Measurements from ENCODE around the gene CNTROB.

Gene CNTROB, protein sequence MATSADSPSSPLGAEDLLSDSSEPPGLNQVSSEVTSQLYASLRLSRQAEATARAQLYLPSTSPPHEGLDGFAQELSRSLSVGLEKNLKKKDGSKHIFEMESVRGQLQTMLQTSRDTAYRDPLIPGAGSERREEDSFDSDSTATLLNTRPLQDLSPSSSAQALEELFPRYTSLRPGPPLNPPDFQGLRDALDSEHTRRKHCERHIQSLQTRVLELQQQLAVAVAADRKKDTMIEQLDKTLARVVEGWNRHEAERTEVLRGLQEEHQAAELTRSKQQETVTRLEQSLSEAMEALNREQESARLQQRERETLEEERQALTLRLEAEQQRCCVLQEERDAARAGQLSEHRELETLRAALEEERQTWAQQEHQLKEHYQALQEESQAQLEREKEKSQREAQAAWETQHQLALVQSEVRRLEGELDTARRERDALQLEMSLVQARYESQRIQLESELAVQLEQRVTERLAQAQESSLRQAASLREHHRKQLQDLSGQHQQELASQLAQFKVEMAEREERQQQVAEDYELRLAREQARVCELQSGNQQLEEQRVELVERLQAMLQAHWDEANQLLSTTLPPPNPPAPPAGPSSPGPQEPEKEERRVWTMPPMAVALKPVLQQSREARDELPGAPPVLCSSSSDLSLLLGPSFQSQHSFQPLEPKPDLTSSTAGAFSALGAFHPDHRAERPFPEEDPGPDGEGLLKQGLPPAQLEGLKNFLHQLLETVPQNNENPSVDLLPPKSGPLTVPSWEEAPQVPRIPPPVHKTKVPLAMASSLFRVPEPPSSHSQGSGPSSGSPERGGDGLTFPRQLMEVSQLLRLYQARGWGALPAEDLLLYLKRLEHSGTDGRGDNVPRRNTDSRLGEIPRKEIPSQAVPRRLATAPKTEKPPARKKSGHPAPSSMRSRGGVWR

DNA sequence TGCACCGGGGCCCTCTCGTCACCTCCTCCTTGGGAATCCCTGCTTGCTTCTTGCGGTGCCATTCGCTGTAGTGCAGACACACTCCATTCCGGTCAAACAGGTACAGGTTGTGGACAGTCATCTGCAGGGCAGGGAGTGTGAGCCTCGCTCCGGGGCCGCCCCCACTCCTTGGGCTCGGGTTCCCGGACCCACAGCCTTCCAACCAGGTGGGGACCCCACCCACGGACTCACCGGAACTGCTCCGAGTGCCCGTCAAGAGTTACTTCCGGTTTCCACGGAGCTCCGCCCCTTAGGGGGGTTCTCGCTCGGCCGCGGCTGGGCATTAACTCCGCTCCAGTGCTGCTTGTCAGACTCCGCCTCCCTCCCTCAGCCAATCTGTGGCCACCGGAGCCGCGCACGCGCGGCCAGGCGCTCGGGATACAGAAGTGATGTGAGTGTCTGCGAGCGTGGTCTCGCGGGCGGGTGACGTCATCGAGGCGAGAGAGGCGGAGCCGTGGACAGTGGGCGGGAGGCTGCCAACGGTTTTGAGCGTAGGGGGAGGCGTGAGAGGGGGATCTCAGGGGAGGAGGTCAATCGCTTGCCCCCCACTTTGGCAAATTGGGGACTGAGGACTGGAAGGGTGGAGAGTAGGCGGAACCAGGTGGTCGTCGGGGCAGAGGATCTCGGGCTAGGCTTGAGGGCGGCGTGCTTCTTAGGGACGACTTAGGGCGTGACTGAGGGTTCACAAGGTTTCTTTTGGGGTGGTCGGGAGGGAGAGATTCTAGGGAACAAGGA lies at the start of gene CNTROB, which contains the start of gene TRAPPC1:
Gene CNTROB (plus strand): TSS at position 498 of the 774 bp plus-strand sequence. CDS start 874 bp downstream, outside the sequence.
Gene TRAPPC1 (minus strand): TSS at position 238 of the 774 bp plus-strand sequence. CDS start 117 bp downstream, at position 121.
- CTCF ChIA-PET, result interaction anchor here (0.6 to 2.1 kb wide), 4 partner anchors 12 to 85 kb away, joined by 3 to 10 read pairs (median 6); no protein-coding TSS in a partner anchor

DNA sequence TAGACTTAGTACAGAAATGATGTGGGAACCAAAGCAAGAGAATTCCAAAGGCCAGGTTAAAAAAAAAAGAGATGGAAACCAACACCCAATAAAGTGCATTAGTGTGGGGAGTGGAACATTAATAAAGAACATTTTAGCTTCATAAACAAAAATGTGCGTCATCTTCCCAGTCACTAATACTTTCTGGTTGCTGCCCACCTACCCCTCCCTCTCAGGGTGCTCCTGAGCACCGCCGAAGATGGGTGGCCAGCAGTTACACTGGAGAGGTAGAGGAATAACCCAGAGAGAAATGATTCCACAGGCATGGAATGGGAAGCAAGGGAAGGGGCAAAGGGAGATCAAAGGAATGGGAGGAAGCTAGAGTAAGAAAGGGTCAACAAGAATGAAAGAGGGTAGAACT lies 49.4 kb upstream of the CNTROB start:
- DNase-seq (ENCODE audit: extremely low spot score), result no peak
- POLR2A ChIA-PET, result interaction anchor here (0.9 to 1.9 kb wide), 2 partner anchors 26 to 33 kb away, joined by 4 to 5 read pairs; partner anchors contain the start of genes NAA38 and RNF227
- TF ChIP-seq LEF1 (IDR thresholded peaks at IDR 0.05; ENCODE audit: borderline replicate concordance), result no peak
- TF ChIP-seq HDGF (IDR thresholded peaks at IDR 0.05; ENCODE audit: borderline replicate concordance), result no peak
- TF ChIP-seq ARNT (IDR thresholded peaks at IDR 0.05), result no peak
- no peak for TF ChIP-seq TARDBP (IDR thresholded peaks at IDR 0.05)
- no peak for TF ChIP-seq FOXK2 (IDR thresholded peaks at IDR 0.05)
- TF ChIP-seq NFRKB (IDR thresholded peaks at IDR 0.05), result no peak
- TF ChIP-seq L3MBTL2 (conservative IDR thresholded peaks at IDR 0.05), result no peak
- TF ChIP-seq, protein P1, sequence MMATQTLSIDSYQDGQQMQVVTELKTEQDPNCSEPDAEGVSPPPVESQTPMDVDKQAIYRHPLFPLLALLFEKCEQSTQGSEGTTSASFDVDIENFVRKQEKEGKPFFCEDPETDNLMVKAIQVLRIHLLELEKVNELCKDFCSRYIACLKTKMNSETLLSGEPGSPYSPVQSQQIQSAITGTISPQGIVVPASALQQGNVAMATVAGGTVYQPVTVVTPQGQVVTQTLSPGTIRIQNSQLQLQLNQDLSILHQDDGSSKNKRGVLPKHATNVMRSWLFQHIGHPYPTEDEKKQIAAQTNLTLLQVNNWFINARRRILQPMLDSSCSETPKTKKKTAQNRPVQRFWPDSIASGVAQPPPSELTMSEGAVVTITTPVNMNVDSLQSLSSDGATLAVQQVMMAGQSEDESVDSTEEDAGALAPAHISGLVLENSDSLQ (IDR thresholded peaks at IDR 0.05), result no peak
- no peak for TF ChIP-seq FOXM1 (IDR thresholded peaks at IDR 0.05; ENCODE audit: borderline replicate concordance)
- TF ChIP-seq ZNF384 (IDR thresholded peaks at IDR 0.05), result no peak
- TF ChIP-seq BHLHE40 (IDR thresholded peaks at IDR 0.05; ENCODE audit: borderline replicate concordance), result no peak
- CTCF ChIA-PET, result interaction anchor here (0.6 kb wide), 1 partner anchor 227 kb away, joined by 4 read pairs; no protein-coding TSS in a partner anchor

More for the DNA sequence above, at the start of gene CNTROB, which contains the start of gene TRAPPC1:
- peak; percentile 99 for DNase-seq (ENCODE audit: extremely low spot score)
- POLR2A ChIA-PET, result interaction anchor here (0.6 to 5.2 kb wide), 22 partner anchors 9 to 304 kb away, joined by 3 to 69 read pairs (median 4); partner anchors contain the start of genes NAA38, RNF227 and SAT2
- TF ChIP-seq L3MBTL2 (conservative IDR thresholded peaks at IDR 0.05), result peak; percentile 78
- TF ChIP-seq, protein P1 (IDR thresholded peaks at IDR 0.05), result peak; percentile 94
- TF ChIP-seq ELF4 (IDR thresholded peaks at IDR 0.05), result peak; percentile 63; the same call in 1 of the 2 replicates
- TF ChIP-seq CTBP1 (IDR thresholded peaks at IDR 0.05; ENCODE audit: borderline replicate concordance), result no peak
- no peak for TF ChIP-seq ARNT (IDR thresholded peaks at IDR 0.05)

DNA sequence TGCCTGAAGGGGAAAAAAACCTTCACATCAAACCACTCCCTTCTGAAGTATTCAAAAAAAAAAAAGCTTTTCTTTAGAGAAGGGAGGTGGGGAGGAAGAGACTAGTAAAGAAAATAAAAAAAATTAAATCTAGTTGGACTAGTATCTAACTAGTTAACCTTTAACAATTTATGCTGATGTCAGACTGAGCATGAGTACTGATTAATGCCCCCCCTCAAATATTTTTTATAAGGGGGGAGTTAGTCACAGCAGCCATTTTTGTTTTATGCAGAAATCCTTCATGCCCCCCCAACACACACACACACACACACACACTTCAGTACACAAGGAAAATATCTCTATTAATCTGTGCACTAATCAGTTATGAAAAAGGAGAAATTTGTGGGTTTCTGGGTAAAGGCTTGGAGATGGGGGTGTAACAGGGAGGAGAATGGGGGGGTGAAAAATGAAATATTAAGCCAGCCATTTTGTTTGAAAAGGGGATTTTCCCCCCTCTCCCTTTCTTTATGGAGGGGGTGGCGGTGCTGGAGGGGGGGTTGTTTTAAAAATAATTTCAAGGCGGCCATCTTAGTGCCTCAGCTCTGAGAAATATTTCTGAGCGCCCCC lies 48.1 kb upstream of the CNTROB start:
- TF ChIP-seq ARNT (IDR thresholded peaks at IDR 0.05) (no peak), FOXM1 (IDR thresholded peaks at IDR 0.05; ENCODE audit: borderline replicate concordance) (peak; percentile 61; the same call in 1 of the 2 replicates)
- POLR2A ChIA-PET, result interaction anchor here (1.9 kb wide), 1 partner anchor 27 kb away, joined by 5 read pairs; the partner anchor contains the start of gene NAA38
- CTCF ChIA-PET, result no interaction called here
- no peak for DNase-seq (ENCODE audit: extremely low spot score)

DNA sequence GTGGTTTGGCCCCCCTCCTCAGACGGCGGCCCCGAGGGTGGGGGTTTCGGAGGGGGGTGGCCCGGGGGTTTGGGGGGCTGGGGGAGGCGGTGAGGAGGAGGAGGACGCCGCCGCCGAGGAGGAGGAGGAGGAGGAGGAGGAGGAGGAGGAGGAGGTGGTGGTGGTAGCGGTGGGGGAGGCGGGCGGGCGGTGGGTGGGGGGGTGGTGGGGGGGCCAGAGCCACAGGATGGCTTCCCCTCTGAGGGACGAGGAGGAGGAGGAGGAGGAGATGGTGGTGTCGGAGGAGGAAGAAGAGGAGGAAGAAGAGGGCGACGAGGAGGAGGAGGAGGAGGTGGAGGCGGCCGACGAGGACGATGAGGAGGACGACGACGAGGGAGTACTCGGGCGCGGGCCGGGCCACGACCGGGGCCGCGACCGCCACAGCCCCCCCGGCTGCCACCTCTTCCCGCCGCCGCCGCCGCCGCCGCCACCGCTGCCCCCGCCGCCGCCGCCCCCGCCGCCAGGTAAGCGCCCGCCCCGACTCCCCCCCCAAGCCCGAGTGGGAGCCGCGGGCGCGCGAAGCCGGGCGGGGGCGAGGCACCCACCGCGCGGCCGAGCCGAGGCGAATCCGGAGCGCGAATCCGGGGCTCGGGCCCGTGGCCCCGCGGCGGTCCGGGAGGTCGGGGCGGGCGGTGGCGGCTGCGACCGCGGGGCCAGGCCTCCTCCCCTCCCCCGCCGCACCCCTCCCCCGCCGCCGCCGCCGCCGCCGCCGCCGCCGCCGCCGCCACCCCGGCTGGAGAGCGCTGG lies 47.2 kb upstream of the CNTROB start:
- TF ChIP-seq ARNT (IDR thresholded peaks at IDR 0.05), result no peak
- no peak for DNase-seq (ENCODE audit: extremely low spot score)
- ChIA-PET POLR2A (interaction anchor here (1.7 kb wide), 1 partner anchor 15 kb away, joined by 8 read pairs; no protein-coding TSS in a partner anchor), CTCF (no interaction called here)

DNA sequence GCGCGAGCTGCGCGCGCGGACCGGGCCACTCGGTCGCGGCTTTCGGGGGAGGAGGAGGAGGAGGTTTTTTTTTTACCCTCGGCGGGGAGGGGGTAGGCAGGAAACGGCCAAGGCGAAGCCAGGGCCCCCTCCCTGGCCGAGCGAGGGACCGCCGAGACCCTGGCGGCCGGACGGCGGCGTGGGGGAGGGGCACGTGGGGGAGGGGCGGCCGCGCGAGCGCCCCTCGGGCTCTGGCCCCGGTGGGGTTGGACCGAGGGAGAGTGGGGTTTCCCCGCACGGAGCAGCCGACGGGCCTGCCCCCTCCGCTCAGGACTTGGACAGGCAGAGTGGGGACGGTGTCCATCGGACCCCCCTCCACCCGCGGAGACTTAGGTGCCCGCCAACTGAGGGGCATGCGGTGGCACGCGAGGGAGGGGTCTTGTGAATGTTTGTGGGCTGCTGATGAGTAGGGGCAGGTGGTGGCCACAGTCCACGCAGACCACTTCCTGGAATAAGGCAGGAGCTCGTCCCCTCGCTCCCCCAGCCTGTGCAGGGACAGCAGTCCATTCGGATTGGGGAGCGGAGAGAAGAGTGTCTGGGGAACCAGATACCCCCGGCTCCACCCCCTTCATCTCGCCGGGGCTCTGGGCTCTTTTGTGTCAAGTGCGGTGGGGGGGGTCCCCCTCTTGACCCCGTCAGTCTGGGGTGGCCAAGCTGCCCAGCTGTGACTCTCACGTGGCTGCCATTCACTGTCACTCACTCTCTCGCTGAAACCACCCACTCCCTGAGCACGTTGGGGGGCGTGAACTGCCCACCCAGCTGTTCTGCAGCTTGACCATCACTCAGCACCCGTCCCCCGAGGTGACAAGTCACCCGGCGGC lies 46.4 kb upstream of the CNTROB start:
- ChIA-PET POLR2A (interaction anchor here (0.9 to 1.7 kb wide), 6 partner anchors 13 to 199 kb away, joined by 3 to 8 read pairs (median 6); partner anchors contain the start of genes CNTROB, CYB5D1, NAA38 and TRAPPC1), CTCF (interaction anchor here (0.8 kb wide), 1 partner anchor 13 kb away, joined by 3 read pairs; no protein-coding TSS in a partner anchor)
- TF ChIP-seq ELF4 (IDR thresholded peaks at IDR 0.05) (no peak), BHLHE40 (IDR thresholded peaks at IDR 0.05; ENCODE audit: borderline replicate concordance) (no peak), L3MBTL2 (conservative IDR thresholded peaks at IDR 0.05) (no peak; the same call in 1 of the 2 replicates), FOXM1 (IDR thresholded peaks at IDR 0.05; ENCODE audit: borderline replicate concordance) (0 out of 2 replicates have a peak, but pooled peaks have one; percentile 13), ARNT (IDR thresholded peaks at IDR 0.05) (no peak), NFRKB (IDR thresholded peaks at IDR 0.05) (no peak), ZNF384 (IDR thresholded peaks at IDR 0.05) (peak; percentile 93), HDGF (IDR thresholded peaks at IDR 0.05; ENCODE audit: borderline replicate concordance) (no peak), FOXA1 (IDR thresholded peaks at IDR 0.05) (no peak), LEF1 (IDR thresholded peaks at IDR 0.05; ENCODE audit: borderline replicate concordance) (no peak), CTBP1 (IDR thresholded peaks at IDR 0.05; ENCODE audit: borderline replicate concordance) (no peak), SP1 (IDR thresholded peaks at IDR 0.05) (no peak), TARDBP (IDR thresholded peaks at IDR 0.05) (peak; percentile 59; the same call in 1 of the 2 replicates), FOXK2 (IDR thresholded peaks at IDR 0.05) (no peak)
- TF ChIP-seq, protein P1 (IDR thresholded peaks at IDR 0.05), result peak; percentile 92
- DNase-seq (ENCODE audit: extremely low spot score), result peak; percentile 77

Measured in HEK293T (cell line).